ENCODE measurements around the gene SLC9C2. TPM values are rescaled to one million over a fixed set of nuclear protein-coding genes. Genes with fewer than 3 reads are reported as not detected.
"Not testable (repeated sequence)": the region's sequence is repeated elsewhere in the genome, so short reads cannot be mapped to it uniquely, and the experiment has no call there.

Gene SLC9C2
- total RNA-seq, 1 donor from 2014 or later: 0.60 TPM

DNA sequence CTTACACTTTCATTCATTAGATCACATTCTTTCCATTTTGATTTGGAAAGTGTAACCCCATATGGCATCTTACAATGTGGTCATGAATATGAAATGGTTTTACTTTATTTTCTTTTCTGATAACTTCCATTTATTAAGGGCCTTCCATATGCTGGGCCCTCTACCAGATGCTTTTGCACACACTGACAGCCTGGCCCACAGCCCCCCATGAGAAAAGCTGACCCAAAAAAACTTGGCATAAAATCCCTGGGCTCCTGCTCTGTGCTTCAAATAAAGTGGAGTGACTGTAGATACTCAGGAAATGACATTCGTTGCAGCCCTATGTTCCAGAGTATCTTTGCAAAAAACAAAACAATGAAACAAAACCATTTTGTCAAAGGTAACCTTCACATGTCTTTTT lies 76.9 kb downstream of the SLC9C2 start:
- DNase-seq (ENCODE audit: low read depth): no peak

DNA sequence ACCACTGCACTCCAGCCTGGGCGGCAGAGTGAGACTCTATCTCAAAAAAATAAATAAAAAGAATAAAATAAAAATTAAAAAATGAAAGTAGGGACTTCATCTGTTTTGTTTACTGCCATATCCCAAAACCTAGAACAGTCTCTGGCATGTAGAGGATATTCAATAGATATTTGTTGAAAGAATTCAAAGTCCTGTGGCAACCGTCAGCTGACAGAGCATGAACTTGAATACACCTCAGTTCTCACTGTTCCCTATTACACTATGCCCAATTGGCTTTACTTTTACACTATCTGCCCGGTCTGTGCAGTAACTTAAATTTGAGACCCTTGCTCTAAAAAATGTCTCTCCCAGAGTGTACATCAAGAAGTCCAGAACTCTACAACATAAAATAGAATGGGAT lies 79.5 kb downstream of the SLC9C2 start:
- DNase-seq (ENCODE audit: low read depth): no peak

DNA sequence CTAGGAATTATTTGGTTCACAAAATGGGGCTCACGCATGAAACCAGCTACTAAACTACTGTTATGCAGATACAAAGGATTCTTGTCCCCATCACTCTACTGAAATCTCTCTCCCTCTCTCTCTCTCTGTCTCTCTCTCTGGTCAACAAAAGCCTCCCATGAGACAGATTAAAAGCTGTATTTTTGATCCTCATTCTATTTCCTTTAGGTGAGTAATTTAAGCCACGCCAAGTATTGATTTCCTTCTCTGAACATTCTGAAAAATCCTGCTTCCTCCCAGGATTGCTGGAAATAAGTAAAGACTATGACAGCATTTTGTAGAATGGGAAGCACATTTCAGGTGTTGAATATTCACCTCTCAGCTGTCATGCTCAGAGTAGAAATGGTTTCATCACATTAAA lies 82.1 kb downstream of the SLC9C2 start:
- no peak for DNase-seq (ENCODE audit: low read depth)

GRCh38 chr1:173514503-173514902 lies 88.4 kb downstream of the SLC9C2 start:
- DNase-seq (ENCODE audit: low read depth): not testable (repeated sequence)

DNA sequence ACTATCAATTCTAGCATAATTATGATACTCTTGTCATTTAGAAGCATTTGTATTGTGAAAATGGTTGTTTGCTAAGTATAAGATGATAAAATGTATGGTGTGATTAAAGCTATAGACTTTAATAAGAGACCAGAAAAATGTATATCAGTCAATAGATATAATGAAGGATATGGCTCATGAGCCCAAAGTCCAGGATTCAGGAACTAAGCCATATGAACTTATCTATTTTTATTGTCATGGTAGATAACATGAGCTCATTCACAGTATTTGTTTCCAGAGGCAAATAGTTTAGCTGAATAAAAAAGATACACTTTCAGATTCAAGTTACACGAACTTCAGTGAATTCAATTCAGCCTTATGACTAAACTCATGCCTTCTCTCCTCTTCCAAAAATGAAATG lies 93.1 kb downstream of the SLC9C2 start:
- no peak for DNase-seq (ENCODE audit: low read depth)

DNA sequence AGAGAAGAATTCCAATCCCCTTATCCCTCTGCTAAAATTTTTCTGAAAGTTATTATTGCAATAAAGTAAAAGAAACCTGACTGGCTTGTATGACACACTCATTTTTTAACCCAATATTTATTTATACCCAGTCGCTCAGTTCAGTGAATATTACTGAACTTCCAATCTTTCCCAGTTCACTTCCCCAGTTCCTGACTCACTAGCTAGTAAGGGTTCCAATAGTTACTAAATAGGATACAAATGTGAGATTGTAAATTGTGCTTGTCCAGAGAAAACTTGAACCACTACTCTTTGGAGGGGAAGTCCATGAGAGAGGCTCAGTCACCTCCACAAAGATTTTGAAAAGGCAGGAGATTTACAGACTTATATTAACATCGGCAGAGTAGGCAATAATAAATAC lies 94.3 kb downstream of the SLC9C2 start:
- peak; percentile 53 for DNase-seq (ENCODE audit: low read depth)

DNA sequence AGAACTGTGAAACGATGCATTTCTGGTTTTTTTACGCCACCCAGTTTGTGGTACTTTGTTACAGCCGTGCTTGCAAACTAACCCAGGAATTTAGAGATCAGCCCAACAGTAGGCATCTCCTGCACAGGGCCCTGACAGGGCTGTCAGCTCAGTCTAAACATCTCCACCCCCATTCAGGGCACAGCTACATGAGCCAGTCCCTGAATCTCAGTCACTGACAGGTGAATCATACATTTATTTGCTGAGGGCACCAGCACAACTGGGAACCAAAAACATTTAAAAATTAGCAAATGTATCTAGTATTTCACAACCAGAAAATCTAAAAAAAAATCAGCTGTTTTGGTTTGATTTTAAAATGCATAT lies 95.0 kb downstream of the SLC9C2 start:
- peak; percentile 83 for DNase-seq (ENCODE audit: low read depth)

GRCh38 chr1:173507205-173507846 lies 95.5 kb downstream of the SLC9C2 start:
- peak; percentile 99 for DNase-seq (ENCODE audit: low read depth)

DNA sequence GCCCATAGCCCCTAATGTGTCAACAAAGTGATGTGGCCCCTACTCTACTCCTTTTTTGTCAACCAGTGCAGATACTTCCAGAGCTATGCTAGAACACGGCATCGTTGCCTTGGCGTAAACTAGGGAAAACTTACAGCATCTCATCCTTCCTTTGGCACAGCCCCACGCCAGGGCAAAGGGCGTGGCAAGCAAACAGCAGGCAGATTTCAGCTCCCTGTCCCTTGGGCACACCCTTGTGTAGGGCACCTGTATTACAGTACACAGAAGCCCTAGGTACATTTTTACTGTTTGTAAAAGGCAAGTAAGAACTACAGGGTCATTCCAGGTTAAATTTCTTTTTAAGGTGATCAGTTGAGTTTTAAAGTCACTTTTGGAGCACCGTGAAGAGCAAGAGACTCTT lies 96.4 kb downstream of the SLC9C2 start:
- DNase-seq (ENCODE audit: low read depth): peak; percentile 63

GRCh38 chr1:173505391-173505790 lies 97.5 kb downstream of the SLC9C2 start:
- DNase-seq (ENCODE audit: low read depth): peak; percentile 48

DNA sequence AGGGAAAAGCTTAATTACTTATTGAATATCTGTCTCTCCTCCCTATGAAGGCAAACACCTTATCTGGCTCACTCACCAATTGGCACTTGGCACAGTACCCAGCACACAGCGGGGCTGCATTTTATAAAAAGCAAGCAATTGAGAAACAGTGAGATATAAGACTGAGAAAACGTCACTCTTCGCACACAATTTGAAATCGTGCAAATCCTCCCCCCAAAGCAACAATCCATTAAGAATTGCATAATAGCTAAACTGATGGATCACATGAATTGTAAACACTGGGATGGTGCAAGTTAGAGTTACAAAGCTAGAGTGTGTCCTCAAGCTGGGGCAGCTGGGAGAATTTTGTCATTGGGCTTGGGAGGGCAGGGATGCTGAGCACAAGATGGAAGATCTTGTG lies 98.6 kb downstream of the SLC9C2 start:
- no peak for DNase-seq (ENCODE audit: low read depth)

- DNase-seq (ENCODE audit: low read depth): no peak
These were observed 99.5 kb downstream of the SLC9C2 start for GRCh38 chr1:173503391-173503790.

DNA sequence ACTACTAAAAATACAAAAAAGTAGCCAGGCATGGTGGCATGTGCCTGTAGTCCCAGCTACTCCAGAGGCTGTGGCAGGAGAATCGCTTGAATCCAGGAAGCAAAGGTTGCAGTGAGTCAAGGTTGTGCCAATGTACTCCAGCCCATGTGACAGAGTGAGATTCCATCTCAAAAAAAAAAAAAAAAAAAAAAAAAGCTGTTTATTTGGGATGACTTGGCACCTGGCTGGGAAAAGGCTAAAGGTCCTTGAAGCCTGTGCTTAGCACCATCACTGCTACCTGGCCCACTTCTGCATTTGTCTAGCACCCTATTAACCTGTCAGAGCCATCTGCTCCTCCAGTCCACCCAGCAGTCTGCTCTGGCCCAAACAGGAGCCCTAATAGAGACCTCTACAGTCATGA lies 100.8 kb downstream of the SLC9C2 start:
- DNase-seq (ENCODE audit: low read depth): no peak

- no peak for DNase-seq (ENCODE audit: low read depth)
These were observed 103.1 kb downstream of the SLC9C2 start for GRCh38 chr1:173499729-173500128.

GRCh38 chr1:173496757-173497320 lies 106.0 kb downstream of the SLC9C2 start:
- DNase-seq (ENCODE audit: low read depth): no peak

GRCh38 chr1:173495609-173496267 lies 107.1 kb downstream of the SLC9C2 start:
- no peak for DNase-seq (ENCODE audit: low read depth)

DNA sequence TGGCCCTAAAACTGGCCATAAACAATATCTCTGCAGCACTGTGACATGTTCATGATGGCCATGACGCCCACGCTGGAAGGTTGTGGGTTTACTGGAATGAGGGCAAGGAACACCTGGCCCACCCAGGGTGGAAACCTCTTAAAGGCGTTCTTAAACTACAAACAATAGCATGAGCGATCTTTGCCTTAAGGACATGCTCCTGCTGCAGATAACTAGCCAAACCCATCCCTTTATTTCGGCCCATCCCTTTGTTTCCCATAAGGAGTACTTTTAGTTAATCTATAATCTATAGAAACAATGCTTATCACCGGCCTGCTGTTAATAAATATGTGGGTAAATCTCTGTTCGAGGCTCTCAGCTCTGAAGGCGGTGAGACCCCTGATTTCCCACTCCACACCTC lies 109.7 kb downstream of the SLC9C2 start:
- not testable (repeated sequence) for DNase-seq (ENCODE audit: low read depth)

DNA sequence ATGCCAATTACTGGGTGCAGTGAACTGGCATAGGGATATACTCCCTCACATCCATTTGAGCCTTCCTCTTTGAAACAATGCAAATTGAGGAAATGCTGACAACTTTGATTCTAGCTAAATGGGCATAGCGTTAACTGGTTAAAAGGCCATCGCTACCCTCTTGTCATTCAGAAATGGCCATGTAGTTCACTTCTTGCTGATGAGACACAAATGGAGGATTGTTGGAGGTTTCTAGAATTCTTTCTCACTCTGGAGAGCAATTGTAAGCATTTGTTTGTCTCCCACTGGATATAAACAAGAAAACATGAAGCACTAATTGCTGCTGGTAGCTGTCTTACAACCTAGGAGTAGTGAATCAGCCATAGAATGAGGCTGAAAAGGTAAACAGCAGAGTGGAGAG lies 111.4 kb downstream of the SLC9C2 start:
- no peak for DNase-seq (ENCODE audit: low read depth)

- no peak for DNase-seq (ENCODE audit: low read depth)
These were observed 112.9 kb downstream of the SLC9C2 start for GRCh38 chr1:173489929-173490328.

DNA sequence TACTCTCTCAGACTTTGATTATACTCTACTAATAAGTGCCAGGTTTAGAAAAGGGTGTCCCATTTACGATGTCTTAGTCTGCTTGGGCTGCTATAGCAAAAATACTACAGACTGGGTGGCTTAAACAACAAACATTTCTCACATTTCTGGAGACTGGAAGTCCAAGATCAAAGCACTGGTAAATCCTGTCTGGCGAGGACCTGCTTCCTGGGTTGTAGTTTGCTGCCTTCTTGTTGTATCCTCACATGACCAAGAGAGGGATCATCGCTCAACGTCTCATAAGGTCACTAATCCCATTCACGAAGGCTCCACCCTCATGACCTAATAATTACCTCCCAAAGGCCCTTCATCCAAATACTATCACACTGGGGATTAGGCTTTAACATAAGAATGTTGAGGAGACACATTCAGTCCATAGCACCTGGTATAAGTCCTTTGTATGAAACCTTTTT lies 113.7 kb downstream of the SLC9C2 start:
- no peak for DNase-seq (ENCODE audit: low read depth)

DNA sequence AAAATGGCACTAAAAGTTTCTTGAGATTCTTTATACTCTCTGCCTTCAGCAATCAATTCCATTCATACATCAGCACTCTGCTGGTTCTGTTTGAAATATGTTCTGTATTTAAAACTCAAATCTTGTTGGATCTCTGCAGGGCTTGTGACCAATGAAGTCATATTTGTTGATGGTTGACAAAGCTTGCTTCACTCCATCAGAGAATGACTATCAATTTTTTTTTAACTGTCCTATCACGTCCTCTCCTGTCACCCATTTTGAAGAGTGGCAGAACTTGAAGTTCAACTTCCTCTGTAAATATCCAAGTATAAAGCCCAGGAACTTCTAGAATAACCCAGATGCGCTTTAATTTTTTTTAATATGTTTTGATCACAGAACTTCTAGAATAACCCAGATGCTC lies 114.9 kb downstream of the SLC9C2 start:
- no peak for DNase-seq (ENCODE audit: low read depth)

GRCh38 chr1:173485401-173485800 lies 117.5 kb downstream of the SLC9C2 start:
- no peak for DNase-seq (ENCODE audit: low read depth)

DNA sequence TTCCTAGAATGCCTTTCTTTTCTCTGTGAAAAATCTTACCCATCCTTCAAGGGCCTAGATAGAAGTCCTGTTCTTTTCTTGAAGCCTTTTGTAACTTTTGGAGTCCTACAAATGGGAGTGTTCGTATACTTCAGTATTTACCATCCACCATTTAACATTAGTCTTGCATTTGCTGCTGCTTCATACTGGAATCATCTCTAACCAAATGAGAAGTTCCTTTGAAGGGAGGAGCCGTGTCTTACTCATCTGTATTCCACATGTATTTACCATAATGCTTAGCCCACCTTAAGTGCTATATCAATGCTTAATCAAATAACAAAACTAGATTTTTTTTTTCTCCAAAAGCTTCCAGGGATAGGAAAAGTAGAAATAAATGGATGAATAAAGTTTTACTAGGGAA lies 118.6 kb downstream of the SLC9C2 start:
- DNase-seq (ENCODE audit: low read depth): no peak
